Heart right ventricle (tissue), 16 donors: ENCODE measurements around the gene FKBP7. TPM values are rescaled to one million over a fixed set of nuclear protein-coding genes. Genes with fewer than 3 reads are reported as not detected.

Source experiments
- ATAC-seq, 8 donors: fragments of 200-7000 bp; cut with Tn5 transposase; one replicate each; pipeline ENCODE4 v1.9.1; 2020; ENCODE audit warnings: mild to moderate bottlenecking in 8 of 8, moderate library complexity in 8 of 8, moderate number of reproducible peaks in 1 of 8
- DNase-seq, 2 donors: peaks; one replicate each; pipeline ENCODE4 v3.0.0-alpha.2; 2020
- H3K27ac ChIP-seq, 10 donors: fragments of 200-600 bp; sonication (generic) in 2 of 10; one replicate each; pipeline versions ENCODE4 v1.5.0 to v1.8.0; 2020 to 2022; ENCODE audit warnings: mild to moderate bottlenecking in 3 of 10
- H3K27me3 ChIP-seq, 7 donors: fragments of 200-600 bp; one replicate each; pipeline ENCODE4 v1.8.0; 2021 to 2022; ENCODE audit warnings: mild to moderate bottlenecking in 2 of 7
- H3K36me3 ChIP-seq, 9 donors: fragments of 200-600 bp; sonication (generic) in 1 of 9; one replicate each; pipeline versions ENCODE4 v1.5.0 to v1.8.0; 2020 to 2022; ENCODE audit warnings: mild to moderate bottlenecking in 2 of 9
- H3K4me1 ChIP-seq, 9 donors: fragments of 200-600 bp; sonication (generic) in 1 of 9; one replicate each; pipeline versions ENCODE4 v1.5.0 to v1.8.0; 2020 to 2022; ENCODE audit warnings: mild to moderate bottlenecking in 4 of 9
- H3K4me3 ChIP-seq, 10 donors: fragments of 200-600 bp; sonication (generic) in 2 of 10; one replicate each; pipeline versions ENCODE4 v1.5.0 to v1.8.0; 2020 to 2022; ENCODE audit warnings: mild to moderate bottlenecking in 7 of 10, moderate library complexity in 2 of 10
- H3K9me3 ChIP-seq, 11 donors: fragments of 200-600 bp in 10 of 11; sonication (generic) in 2 of 11; one replicate each; pipeline versions ENCODE4 v1.5.0 to v1.8.0; 2013 to 2022; ENCODE audit warnings: mild to moderate bottlenecking in 2 of 11, control low read depth in 1 of 11, moderate library complexity in 1 of 11
- CTCF ChIP-seq, 9 donors: fragments of 200-600 bp; sonication (generic) in 2 of 9; IDR thresholded peaks; one replicate each; pipeline versions ENCODE4 v1.5.0 to v1.8.0; 2021 to 2022; ENCODE audit warnings: antibody characterized with exemption in 9 of 9, mild to moderate bottlenecking in 5 of 9, moderate library complexity in 1 of 9
- WGBS, 2 donors: extraction: QIAGEN DNeasy Blood & Tissue Kit; methylation state at CpG; one replicate each; pipeline ENCODE4 v1.1.7; 2013; ENCODE audit warnings: inconsistent platforms in 1 of 2; 5-methylcytosine and 5-hydroxymethylcytosine counted together
- intact Hi-C, 10 donors: fragments of 100-400 bp; cut with DNase I; formaldehyde crosslinking; loops; one replicate each; pipeline versions ENCODE4 v1.11.1 to v1.14.2; 2022
- polyA plus RNA-seq, 2 donors: library from polyadenylated mRNA; stranded (reverse); fragments of 200-250 nt; gene quantifications; one replicate each; pipeline ENCODE4 v1.2.3, GENCODE V29; 2013
- total RNA-seq, 10 donors: library from RNA; stranded (reverse); fragmentation: NEBNext Ultra II Directional in 3 of 10; extraction: Animal tissue kit (Norgen Biotek cat#: 25700) in 3 of 10; gene quantifications; one replicate each; pipeline versions ENCODE4 v1.2.1 to v1.2.4, GENCODE V29; 2021 to 2023
- donor health status: Arrhythmogenic right ventricular cardiomyopathy.
- donor health status: ischemic (EF 13 %, LVEDD 7.1; RV severe dilation, severe dysfunction).
- donor health status: healthy with polysubstance abuse.
- donor health status: DM: no; HTN: yes; CAD: no.
- donor health status: DM: no; HTN: no; CAD: no.
- donor health status: ischemic (EF 25% LVEDD 6.9; RV normal size, moderate dysfunction).
- donor health status: ischemic (EF 25% LVEDD 5.7; RV mildly dilated, moderate dysfunction).
- donor health status: healthy.
- donor health status: DM: yes; HTN: yes; CAD: no.
- donor health status: Ischemic cardiomyopathy.
- donor health status: ischemic (EF 35%, LVEDD 5.7; RV mildly dilated, moderate dysfunction).
- donor health status: nonischemic (EF 11% LVEDD 7.7; RV severe dilation, severe dysfunction).
- donor health status: DM: yes; HTN: yes; CAD: no.
- donor health status: PGD.
- donor health status: ischemic (EF 29% LVEDD 5.4; RV normal size, mild dysfunction).
- donor health status: nonischemic (EF 23%, LVEDD 6.1; RV moderate dilation, normal function).

The FKBP7 gene
- total and polyA plus RNA-seq, 12 donors: 6.1 to 12.4 (median 9.2) TPM

- 91 to 94% methylated on average over 6 of the region's 6 CpGs for WGBS, 2 donors
- Histone ChIP-seq H3K4me3 (no peak overlapping the region), H3K4me1 (no peaks in the 10 kb centered on the region), H3K36me3 (peaks cover 0 to 99% (median 42%) of the 10 kb centered on the region in 9 donors), H3K27me3 (no peaks in the 10 kb centered on the region), H3K27ac (no peak overlapping the region), H3K9me3 (no peaks in the 10 kb centered on the region)
- intact Hi-C loops: no loop called here
- ATAC-seq: no peak
- no peak for DNase-seq
- no peak for TF ChIP-seq CTCF (IDR thresholded peaks at IDR 0.05)
Observed at GRCh38 chr2:178491612-178492011, 13.2 kb upstream of the FKBP7 start.

DNA sequence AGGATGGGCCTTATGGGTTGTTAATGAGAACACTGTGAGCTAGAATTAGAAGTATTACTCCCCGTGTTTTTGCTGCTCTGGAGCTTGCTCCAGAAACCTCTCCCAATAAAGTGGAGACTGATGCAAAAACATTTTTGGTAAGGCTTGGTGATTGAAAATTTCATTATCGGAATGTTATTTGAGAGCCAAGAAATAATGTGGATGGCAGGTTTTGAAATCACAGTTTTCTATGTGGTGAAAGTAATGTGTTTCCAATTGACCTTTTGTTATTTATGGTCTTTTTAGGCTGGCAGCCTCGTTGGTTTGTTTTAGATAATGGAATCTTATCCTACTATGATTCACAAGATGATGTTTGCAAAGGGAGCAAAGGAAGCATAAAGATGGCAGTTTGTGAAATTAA is 7.0 kb upstream of the FKBP7 start:
- Histone ChIP-seq H3K4me3 (no peak overlapping the region), H3K4me1 (peaks cover 3 to 47% (median 41%) of the 10 kb centered on the region in 9 donors), H3K27me3 (no peaks in the 10 kb centered on the region), H3K36me3 (peaks cover 0 to 47% (median 7%) of the 10 kb centered on the region in 9 donors), H3K27ac (peak overlapping the region in 3 of 10 donors; percentile 32 to 34 (median 32)), H3K9me3 (no peaks in the 10 kb centered on the region)
- no peak for TF ChIP-seq CTCF (IDR thresholded peaks at IDR 0.05)
- DNase-seq: no peak
- no peak for ATAC-seq
- WGBS, 2 donors: 64 to 73% methylated on average over 3 of the region's 3 CpGs
- intact Hi-C loops: no loop called here

DNA sequence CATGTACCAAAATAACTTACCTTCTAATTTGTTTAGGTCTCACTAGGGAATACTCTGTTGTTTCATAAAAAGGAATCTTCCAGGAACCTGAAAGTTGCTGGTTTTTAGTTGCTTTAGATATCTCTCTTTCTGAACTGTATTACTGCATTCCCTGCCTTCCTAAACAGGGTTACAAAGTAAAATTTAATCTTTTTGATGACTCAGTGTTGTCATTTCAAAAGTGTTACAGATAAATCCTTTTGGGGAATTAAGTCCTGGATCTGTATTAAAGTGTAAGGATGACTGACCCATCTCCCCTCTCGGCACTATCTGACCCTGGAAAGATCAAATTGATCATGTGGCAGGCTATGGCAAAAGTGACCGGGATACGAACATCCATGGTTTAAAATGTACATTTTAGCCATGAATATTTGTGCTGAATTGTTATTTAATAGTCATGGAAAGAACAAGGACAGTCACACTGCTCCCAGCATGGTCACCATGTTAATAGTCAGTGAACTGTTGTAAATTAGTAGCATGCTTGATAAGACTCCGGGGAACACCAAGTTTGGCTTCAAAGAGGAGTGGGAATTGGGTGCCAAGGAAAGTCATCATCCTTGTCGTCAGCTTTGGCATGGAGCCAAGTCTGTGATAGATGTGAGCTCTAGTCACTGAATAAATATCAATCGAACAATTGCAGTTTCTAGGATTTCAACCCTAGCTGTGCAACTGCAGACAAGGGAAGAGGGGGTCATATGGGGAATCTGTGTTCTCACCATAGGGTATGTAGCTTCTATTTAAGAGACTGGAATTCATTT is 6.0 kb upstream of the FKBP7 start:
- peaks cover 3 to 52% (median 47%) of the 10 kb centered on the region in 9 donors for H3K4me1 ChIP-seq
- peak in 1 of 2 donors; percentile 64 for DNase-seq

DNA sequence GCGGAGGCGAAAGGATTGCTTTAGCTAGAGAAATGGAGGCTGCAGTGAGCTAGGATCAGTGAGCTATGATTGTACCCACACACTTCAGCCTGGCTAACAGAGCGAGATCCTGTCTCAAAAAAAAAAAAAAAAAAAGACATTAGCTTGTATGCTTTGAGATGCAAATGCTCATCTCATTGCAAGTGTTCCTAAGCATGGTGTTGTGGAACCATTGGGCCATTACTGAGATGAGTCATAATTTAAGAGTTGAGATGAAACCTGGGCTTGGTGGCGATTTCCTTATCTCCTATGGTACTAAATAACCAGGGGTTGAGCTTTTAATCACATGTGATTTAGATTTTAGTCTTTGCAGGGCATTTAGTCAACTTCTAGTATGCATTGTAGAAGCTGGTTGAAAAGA is 4.0 kb upstream of the FKBP7 start:
- Histone ChIP-seq H3K9me3 (no peaks in the 10 kb centered on the region), H3K36me3 (peaks cover 0 to 18% (median under 1%) of the 10 kb centered on the region in 9 donors), H3K27me3 (no peaks in the 10 kb centered on the region), H3K4me1 (peaks cover 3 to 63% (median 59%) of the 10 kb centered on the region in 9 donors), H3K27ac (no peak overlapping the region), H3K4me3 (peak overlapping the region in 3 of 10 donors; percentile 76 to 92 (median 87))
- 86% methylated on average over 4 of the region's 4 CpGs for WGBS, 2 donors
- intact Hi-C loops: loop anchor here in 1 of 10 donors (5.0 kb wide), 1 partner anchor 40 kb away; no protein-coding TSS in a partner anchor
- no peak for TF ChIP-seq CTCF (IDR thresholded peaks at IDR 0.05)
- DNase-seq: no peak
- ATAC-seq: no peak

More for the DNA sequence above, 6.0 kb upstream of the FKBP7 start:
- ATAC-seq: peak in 3 of 8 donors; percentile 7 to 37 (median 36)
- Histone ChIP-seq H3K36me3 (peaks cover 0 to 38% (median 4%) of the 10 kb centered on the region in 9 donors), H3K27ac (peak overlapping the region in 7 of 10 donors; percentile 8 to 45 (median 32)), H3K27me3 (no peaks in the 10 kb centered on the region), H3K9me3 (no peaks in the 10 kb centered on the region), H3K4me3 (no peak overlapping the region)
- 46 to 51% methylated on average over 6 of the region's 6 CpGs for WGBS, 2 donors
- intact Hi-C loops: loop anchor here in 1 of 10 donors (5.0 kb wide), 1 partner anchor 38 kb away; no protein-coding TSS in a partner anchor
- no peak for TF ChIP-seq CTCF (IDR thresholded peaks at IDR 0.05)
